COLO668 (cell line): ENCODE results near the gene FAM89B.

ENCODE experiments used
- DNase-seq: peaks from one replicate; lab custom pipeline; 2025; ENCODE audit not compliant: unreplicated experiment; lab: John Stamatoyannopoulos, UW

Gene FAM89B

DNA sequence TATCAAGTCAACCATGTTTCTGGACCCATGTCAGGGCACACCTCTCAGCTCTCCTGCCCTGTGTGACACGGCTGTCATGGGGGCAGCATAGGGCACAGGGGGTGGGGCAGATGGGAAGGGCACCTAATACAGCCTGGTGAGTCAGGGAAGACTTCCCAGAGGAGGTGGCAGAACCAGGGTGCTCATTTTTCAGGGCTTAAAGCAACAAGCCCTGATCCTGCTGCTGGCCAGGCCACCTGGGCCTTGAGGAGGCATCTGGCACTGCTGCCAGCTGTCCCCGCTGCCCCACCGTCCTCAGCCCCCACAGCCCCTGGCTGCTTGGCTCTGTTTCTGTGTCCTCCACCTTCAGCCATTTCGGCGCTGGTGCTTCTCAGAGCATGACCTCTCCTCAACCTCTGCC lies 37.3 kb downstream of the FAM89B start:
- DNase-seq = no peak

DNA sequence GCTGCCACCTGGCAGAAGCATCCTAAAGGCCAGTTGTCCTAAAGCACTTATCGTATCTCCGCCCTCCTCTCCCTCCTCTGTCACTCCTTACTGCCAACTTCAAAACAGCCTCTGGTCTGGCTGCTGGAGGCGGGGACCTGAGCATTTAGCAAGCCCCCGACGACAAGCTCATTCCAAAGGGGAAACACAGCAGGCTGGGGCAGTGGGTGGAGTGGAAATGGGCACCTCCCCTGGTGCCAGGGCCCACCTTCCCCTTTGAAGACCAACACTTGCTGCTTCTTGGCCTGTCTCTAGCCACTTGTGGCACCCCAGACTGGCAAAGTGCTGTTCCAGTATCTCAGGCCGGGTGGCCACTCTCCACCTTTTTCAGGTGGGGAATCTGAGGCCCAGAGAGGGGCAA lies 38.1 kb downstream of the FAM89B start:
- DNase-seq = no peak

DNA sequence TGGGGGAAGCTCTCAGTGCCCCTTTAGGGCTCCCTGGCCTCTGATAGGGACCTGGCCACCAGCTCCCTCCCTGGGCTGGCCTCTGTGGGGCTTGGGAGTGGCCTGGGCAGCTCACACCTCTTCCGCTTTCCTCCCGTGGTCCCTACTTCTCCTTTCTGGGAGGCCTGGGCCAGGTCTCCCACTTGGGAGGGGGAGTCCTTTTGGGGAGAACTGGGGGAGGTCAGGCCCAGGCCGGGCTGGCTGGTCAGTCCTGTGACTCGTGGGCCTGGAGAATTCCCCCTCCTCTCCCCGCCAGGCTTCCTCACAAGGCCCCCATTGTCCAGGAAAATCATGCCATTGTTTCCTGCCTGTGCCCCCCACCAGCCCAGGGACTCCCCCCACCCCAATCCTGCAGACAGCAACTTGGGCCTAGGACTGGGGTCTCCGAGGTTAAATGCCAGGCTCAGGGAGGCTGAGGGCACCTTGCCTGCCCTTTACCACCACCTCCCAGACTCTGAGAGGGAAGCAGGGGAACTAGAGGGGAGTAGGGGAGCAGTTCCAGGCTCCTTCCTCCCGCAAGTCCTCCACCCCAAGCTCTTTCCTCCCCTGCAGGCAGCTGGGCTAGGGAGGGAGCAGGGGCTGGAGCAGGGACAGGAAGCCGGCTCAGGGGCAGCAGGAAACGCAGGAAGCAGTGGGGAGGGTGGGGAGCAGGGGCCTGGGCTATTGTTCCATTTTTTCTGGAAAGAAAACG lies 38.9 kb downstream of the FAM89B start:
- DNase-seq = no peak

DNA sequence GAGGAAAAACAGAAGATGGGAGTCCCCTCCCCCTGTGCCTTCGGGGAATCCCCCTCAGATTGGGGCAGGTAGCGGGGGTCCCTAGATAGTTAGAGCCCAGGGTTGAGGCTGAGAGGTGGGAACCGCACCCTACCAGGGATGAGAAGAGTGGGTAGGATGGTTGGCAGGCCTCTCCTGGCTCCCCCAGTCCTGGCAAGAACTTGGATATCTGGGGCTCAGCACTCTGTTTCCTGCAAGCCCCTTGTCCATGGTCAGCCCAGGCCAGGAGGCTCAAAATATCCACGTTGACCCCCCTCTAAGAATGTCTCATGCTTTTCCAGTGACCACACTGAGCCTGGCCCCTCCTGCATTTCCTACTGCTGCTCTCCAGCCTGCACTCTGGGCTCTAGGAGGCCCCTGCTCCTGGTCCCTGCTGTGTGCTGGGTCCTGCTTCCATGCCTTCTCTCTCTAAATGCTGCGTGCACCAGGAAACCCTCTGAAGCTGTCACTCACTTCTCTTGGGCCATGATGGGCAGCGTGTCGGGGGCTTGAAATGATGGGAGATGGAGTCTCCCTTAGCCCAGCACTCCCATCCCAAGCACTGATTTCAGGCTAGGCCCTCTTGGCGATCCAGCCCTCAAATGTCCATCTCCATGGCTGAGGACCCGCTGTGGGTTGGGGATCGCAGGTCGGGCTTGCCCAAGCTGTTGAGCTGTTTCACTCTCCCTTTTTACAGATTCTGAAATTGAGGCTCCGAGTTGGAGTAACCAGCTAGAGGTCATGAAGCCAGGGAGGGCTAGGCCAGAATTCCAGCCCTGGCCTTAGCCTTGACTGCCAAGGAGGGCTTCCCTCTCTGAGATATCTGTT lies 39.6 kb downstream of the FAM89B start:
- no peak for DNase-seq

DNA sequence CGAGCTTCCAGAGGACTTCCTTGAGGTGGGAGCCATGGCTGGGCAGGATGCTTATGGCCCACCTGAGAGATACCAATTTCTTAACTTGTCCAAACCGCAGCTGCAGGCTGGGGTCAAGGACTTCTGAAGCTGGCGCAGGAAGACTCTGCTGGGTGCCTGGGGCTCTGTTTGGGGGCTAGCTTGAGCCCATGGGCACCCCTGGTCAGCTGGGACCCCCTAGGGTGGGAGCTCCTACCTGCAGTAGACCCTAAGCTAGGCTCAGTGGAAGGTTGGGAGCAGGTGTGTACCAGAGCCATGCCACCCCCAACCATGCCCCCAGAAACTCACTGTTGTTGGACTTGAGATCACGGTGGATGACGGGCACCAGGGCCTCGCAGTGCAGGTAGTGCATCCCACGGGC lies 40.4 kb downstream of the FAM89B start:
- no peak for DNase-seq

DNA sequence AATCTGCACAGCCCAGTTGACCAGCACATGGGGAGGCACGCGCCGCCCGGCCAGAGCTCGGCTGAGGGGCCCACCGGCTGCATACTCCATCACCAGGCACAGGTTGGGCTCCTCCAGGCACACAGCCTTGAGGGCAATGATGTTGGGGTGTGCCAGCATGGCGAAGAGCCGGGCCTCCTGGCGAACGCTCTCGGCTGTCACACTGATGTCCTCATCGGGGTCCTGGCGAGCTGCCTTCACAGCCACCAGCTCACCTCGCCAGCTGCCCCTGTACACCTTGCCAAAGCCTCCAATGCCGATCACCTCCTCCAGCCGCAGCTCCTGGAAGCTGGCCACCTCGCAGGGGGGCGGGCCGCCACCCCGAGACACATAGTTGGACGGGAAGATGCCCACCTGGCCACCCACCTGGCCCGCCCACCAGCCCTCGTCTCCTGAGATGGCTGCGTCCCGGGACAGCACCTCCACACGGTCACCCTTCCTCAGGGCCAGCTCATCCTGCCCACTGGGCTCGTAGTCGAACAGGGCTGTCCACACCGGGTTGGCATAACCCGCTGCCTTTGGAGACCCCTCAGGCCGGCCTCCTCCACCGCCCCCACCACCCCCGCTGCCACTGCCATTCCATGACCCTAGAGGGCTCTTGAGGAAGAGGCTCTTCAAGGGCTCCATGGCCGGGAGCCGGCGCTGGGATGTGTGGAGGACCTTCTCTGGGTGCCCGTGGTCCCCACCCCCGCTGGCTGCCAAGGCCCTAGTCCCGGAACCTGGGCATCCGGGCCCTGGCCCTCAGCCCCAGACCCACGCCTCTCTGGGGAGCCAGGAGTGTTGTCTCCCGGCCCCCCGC lies 41.0 kb downstream of the FAM89B start:
- peak; percentile 46 for DNase-seq

DNA sequence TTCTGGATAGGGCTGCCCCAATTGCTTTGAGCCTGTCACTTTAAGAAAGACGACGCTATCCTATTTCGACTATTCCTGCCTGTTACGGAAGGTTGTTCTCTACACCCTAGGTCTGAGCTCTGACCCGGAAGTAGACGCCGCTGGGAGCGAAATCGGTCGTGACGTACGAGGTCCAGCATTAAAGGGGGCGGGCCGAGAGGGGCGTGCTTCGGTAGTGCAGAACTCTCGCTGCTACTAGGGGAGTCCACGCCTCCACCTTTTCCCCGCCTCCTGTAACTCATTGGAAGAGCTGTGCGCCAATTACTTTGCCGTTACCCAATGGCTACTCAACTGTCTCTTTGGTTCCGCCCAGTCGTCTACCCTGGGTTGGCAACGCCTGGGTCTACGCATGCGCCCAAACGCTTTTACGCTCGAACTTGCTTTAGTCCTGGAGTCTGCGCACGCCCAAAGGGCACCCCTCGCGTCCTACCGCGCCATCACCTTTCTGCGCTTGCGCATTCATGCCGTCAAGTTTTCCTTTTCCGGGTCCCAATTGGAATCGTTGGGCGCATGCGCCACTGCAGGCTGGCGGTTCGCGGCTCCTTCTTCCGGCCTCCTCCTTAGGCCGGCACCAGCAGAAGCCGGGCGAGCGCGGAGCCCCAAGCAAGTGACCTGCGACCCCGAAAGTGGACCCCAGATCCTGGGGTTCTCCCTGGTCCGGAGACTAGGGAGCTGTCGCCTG lies 43.1 kb downstream of the FAM89B start, which contains the start of gene PCNX3:
PCNX3 (plus strand) TSS at position 548 of the 721 bp plus-strand sequence. CDS start 536 bp downstream, outside the sequence.
- DNase-seq = peak; percentile 100

DNA sequence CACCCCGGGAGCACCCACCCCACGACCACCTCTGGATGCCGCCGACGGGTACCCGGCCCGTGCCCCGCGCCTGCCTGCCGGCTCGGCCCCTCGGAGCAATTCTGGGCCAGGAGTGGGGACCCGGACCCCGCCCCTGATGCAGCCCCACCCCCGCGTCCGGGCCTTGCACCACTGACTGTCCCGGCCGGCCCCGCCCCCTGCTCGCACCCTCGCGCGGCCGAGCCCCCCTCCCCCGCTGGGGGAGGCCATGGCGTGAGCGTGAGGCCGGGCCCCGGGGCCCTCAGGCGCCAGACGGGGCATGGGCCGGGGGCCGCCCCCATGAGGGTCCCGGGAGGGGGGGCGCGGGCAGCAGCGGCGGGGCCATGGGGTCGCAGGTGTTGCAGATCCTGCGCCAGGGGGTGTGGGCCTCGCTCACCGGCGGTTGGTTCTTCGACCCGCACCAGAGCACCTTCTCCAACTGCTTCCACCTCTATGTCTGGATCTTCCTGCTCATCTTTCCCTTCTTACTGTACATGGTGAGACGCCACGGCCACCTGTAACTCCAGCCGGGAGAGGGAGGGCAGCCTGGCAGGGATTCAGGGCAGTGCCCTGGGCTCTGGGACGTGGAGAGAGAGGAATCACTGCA lies 43.7 kb downstream of the FAM89B start:
- DNase-seq = peak; percentile 53

DNA sequence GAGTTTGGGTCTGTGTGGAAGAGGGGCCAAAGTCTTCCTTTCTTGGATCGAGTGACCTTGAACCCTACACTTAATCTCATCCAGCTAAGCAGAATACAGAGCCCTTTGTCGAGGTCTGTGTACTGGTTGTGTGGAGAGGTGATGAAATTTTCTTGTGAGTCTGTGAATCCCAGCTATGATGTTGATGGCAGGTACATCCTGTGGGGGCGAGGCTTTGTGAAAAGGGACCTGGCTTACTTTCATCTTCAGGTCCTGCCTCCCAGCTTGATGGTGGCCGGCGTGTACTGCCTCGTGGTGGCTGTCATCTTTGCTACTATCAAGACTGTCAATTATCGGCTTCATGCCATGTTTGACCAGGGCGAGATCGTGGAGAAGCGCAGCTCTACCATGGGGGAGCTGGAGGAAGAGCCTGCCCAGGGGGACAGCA lies 44.2 kb downstream of the FAM89B start:
- DNase-seq = no peak

DNA sequence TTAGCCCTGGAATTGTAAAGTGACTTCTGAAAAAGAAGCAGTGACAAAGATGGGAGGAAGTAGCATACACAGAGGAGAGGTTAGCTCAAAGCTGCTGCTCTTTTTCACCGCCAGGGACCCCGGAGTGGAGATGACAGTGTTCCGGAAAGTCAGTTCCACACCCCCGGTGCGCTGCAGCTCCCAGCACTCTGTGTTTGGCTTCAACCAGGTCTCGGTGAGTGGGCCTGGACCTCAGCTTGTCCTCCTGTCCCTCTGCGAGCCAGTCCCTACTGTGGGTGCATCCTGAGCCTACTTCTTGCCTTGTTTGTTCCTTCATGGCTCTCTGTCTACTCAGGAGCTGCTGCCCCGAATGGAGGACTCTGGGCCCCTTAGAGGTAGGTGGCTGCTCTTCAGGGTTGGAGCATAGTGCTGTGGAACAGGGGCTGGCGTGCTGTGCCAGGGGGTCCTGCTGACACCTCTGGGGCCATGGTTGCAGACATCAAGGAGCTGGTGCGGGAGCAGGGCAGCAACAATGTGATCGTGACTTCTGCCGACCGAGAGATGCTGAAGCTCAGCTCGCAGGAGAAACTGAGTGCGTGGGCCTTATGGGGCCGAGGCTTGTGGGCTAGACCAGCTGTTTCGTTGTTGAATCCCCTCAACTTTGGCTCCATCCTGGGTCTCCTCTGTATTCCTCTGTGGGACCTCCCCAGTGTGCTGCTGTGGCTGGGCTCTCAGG lies 45.0 kb downstream of the FAM89B start:
- no peak for DNase-seq

DNA sequence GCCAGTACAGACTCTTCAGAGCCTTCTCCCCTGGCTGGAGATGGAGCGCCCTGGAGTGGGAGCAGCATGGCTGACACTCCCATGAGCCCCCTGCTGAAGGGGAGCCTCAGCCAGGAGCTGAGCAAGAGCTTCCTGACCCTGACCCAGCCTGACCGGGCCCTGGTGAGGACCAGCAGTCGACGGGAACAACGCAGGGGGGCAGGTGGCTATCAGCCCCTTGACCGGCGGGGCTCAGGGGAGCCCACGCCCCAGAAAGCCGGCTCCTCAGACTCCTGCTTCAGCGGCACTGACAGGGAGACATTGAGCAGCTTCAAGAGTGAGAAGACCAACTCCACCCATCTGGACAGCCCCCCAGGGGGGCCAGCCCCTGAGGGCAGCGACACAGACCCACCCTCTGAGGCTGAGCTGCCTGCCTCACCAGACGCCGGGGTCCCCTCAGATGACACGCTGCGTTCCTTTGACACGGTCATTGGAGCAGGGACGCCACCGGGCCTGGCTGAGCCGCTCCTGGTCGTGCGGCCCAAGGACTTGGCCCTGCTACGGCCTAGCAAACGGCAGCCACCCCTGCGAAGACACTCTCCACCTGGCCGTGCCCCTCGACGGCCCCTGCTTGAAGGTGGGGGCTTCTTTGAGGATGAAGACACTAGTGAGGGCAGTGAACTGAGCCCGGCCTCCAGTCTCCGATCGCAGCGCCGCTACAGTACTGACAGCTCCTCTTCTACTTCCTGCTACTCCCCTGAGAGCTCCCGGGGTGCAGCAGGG lies 45.8 kb downstream of the FAM89B start:
- DNase-seq = no peak

DNA sequence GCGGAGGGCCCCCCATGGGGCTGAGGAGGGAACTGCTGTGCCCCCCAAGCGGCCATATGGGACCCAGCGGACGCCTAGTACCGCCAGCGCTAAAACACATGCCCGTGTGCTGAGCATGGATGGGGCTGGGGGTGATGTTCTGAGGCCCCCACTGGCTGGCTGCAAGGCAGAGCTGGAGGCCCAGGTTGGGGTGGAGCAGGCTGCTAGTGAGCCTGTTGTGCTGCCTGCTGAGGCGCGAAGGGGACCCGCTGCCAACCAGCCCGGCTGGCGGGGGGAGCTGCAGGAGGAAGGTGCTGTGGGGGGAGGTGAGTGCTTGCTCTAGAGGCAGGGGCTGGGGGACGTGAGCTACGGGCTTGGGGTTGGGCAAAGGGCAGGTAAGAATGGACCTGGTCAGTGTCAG lies 46.4 kb downstream of the FAM89B start:
- no peak for DNase-seq

DNA sequence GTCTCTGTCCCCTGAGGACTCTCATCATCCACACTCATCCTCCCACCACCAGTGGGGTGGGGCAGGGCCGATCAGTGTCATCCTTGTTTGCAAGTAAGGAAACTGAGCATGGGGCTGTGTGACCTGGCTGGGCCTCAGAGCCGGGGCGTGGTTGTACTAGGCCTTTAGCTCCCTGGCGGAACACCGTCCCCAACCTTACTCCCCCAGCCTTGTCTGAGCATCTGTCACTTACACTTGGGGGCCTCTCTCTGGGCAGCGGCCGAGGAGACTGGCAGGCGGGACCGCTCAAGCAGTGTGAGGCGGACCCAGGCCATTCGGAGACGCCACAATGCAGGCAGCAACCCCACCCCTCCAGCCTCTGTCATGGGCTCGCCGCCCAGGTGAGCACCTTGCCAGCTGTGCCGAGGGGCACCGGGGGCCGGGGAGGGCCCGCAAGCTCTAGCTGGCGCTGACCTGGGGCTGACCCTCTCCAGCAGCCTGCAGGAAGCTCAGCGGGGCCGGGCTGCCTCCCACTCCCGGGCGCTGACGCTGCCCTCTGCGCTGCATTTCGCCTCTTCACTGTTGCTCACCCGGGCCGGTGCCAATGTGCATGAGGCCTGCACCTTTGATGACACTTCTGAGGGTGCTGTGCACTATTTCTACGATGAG lies 47.1 kb downstream of the FAM89B start:
- DNase-seq = no peak

DNA sequence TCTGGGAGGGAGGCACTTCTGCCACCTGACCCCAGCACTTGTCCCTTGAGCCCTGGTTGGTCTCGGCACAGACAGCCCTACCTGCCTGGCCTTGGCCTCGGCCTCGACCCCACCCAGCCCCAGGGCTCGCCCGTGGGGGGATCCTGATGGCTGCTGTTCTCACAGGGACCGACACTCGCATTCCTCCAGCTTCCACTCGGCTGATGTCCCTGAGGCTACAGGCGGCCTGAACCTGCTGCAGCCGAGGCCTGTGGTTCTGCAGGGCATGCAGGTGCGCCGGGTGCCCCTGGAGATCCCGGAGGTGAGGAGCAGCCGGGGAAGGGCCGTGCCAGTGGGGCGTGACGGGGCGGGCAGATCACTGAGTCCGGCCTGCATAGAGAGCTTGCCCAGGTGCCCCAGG lies 48.3 kb downstream of the FAM89B start:
- DNase-seq = no peak

DNA sequence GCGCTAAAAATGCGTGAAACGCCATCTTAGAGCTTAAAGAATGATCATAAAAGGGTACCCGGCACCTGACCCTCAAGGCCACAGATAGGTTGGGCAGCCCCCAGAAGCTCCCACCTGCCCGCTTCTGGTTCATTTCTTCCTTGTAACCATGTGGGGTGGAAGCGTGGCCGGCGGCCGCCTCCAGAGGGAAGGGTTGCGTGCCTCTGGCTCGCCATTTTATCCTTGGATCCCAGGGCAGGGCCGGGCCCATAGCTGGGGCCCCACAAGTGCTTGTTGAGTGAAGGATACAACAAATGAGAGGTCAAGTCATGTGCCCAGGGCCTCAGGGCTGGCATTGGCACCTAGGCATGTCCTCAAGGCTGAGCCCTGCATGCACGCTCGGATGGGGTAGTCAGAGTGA lies 49.1 kb downstream of the FAM89B start:
- DNase-seq = no peak

DNA sequence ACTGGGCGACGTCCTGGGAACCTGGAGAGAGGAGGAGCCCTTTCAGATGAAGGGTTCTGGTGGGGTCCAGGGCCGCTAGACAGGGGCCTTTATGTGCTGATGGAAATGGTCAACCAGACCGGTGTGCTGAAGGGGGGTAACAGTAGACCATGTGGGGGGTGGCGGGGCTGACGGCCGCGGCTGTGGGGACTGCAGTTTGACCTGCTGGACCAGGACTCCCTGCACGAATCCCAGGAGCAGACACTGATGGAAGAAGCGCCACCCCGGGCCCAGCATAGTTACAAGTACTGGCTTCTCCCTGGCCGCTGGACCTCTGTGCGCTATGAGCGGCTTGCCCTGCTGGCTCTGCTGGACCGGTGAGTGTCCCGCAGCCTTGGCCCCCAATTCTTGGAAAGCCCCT lies 49.7 kb downstream of the FAM89B start:
- no peak for DNase-seq

DNA sequence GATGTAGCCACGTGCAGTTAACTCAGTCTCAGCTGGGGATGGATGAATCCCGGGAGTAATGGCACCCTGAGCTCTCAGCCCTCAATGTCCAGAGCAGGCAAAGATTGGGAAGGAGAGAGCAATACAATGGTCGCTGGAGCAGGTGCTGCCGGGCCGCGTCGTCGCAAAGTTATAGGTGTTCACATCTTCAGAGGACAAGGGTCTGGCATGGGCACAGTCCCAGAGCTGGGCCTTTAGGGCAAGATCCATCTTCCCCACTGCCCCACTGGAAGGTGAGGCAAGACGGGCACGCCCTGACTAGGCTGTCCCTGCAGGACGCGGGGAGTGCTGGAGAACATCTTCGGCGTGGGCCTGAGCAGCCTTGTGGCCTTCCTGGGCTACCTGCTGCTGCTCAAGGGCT lies 50.8 kb downstream of the FAM89B start:
- DNase-seq = no peak
